Hepatocyte (in vitro differentiated cells): ENCODE results near the gene TMEM134.

Source experiments
- EZH2 ChIP-seq: fragments of 200-600 bp; sonication (generic); IDR thresholded peaks from 2 replicates; pipeline ENCODE4 v1.6.1; 2016; ENCODE audit warnings: antibody characterized with exemption, mild to moderate bottlenecking, borderline replicate concordance
- TF ChIP-seq, protein P1 (sequence below): fragments of 200-600 bp; sonication (generic); IDR thresholded peaks from 2 replicates; pipeline ENCODE4 v1.5.1; 2016; ENCODE audit warnings: antibody characterized with exemption, mild to moderate bottlenecking; ENCODE audit not compliant: poor library complexity

DNA sequence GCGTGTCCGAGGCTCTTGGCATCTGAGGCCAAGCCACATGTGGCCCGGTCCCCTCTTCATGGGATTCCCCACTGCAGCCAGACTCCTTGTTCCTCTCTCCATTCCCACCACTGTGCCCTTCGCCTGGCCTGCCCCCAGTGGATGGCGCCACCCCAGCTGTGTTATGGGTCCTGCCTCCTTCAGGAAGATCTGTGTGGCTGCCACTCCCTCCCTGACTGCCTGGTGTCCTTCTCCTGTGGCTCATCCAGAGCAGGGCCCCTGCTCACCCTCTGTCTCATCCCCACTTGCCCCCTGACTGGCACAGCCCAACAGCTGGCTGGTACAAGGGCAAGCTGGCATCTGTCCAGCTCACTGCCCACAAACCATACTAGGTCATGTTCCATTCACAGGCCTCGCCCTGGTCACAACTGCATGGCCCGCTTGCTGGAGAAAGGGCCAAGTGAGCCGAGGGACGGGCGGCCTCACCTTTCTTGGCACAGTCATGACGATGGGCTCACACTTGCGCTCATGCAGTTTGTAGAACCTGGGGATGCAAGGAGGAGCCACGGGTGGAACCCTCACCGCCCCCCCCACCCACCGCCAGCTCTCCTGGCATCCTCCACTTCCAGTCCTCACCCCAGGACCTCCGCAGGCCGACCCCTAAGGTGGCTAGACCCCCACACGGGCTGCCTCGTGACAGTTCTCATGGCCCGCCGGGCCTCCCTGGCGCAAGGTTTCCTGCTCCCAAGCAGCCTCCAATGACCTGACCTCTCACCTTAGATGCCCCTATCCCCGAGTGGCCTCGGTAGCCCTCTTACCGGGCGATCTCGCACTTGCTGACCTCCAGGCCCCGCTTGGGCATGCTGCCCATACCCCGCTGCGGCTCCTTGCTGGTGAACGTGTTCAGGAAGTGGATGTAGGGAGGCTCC lies 29.5 kb downstream of the TMEM134 start:
- TF ChIP-seq EZH2 = no peak
- TF ChIP-seq, protein P1, sequence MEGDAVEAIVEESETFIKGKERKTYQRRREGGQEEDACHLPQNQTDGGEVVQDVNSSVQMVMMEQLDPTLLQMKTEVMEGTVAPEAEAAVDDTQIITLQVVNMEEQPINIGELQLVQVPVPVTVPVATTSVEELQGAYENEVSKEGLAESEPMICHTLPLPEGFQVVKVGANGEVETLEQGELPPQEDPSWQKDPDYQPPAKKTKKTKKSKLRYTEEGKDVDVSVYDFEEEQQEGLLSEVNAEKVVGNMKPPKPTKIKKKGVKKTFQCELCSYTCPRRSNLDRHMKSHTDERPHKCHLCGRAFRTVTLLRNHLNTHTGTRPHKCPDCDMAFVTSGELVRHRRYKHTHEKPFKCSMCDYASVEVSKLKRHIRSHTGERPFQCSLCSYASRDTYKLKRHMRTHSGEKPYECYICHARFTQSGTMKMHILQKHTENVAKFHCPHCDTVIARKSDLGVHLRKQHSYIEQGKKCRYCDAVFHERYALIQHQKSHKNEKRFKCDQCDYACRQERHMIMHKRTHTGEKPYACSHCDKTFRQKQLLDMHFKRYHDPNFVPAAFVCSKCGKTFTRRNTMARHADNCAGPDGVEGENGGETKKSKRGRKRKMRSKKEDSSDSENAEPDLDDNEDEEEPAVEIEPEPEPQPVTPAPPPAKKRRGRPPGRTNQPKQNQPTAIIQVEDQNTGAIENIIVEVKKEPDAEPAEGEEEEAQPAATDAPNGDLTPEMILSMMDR = peak; percentile 5
